IMR-90 (cell line): ENCODE measurements around the gene MEDAG.

Experiments
- BHLHE40 ChIP-seq: fragments of 150-350 bp; IDR thresholded peaks from 2 replicates; pipeline ENCODE4 v1.6.1; 2016; ENCODE audit warnings: mild to moderate bottlenecking, low read depth, low read length
- CEBPB ChIP-seq: IDR thresholded peaks from 2 replicates; pipeline ENCODE4 v1.6.1; 2012; ENCODE audit warnings: low read depth, low read length, improper control_type of control experiment
- ELK1 ChIP-seq: fragments of 150-350 bp; IDR thresholded peaks from 2 replicates; pipeline ENCODE4 v1.6.1; 2016; ENCODE audit warnings: low read depth, mild to moderate bottlenecking, low read length, moderate library complexity, borderline replicate concordance
- MAFK ChIP-seq: IDR thresholded peaks from 2 replicates; pipeline ENCODE4 v1.6.1; 2012; ENCODE audit warnings: low read depth, low read length, improper control_type of control experiment
- POLR2A ChIP-seq: IDR thresholded peaks from 2 replicates; pipeline ENCODE4 v1.6.1; 2012; ENCODE audit warnings: mild to moderate bottlenecking, low read depth, low read length
- RFX5 ChIP-seq: IDR thresholded peaks from 2 replicates; pipeline ENCODE4 v1.8.0; 2012; ENCODE audit warnings: low read depth, mild to moderate bottlenecking, low read length, moderate library complexity
- SMC3 ChIP-seq: fragments of 150-350 bp; IDR thresholded peaks from 2 replicates; pipeline ENCODE4 v1.6.1; 2016; ENCODE audit warnings: low read depth, mild to moderate bottlenecking, antibody characterized with exemption, low read length, moderate library complexity
- TF ChIP-seq, protein P1 (sequence below): conservative IDR thresholded peaks from 2 replicates; pipeline ENCODE4 v1.5.1; 2012; ENCODE audit warnings: mild to moderate bottlenecking, low read depth, low read length, improper control_type of control experiment
- TF ChIP-seq, protein P2 (sequence below): fragments of 150-350 bp; IDR thresholded peaks from 2 replicates; pipeline ENCODE4 v1.6.1; 2017; ENCODE audit warnings: mild to moderate bottlenecking, antibody characterized with exemption, low read length, low read depth

DNA sequence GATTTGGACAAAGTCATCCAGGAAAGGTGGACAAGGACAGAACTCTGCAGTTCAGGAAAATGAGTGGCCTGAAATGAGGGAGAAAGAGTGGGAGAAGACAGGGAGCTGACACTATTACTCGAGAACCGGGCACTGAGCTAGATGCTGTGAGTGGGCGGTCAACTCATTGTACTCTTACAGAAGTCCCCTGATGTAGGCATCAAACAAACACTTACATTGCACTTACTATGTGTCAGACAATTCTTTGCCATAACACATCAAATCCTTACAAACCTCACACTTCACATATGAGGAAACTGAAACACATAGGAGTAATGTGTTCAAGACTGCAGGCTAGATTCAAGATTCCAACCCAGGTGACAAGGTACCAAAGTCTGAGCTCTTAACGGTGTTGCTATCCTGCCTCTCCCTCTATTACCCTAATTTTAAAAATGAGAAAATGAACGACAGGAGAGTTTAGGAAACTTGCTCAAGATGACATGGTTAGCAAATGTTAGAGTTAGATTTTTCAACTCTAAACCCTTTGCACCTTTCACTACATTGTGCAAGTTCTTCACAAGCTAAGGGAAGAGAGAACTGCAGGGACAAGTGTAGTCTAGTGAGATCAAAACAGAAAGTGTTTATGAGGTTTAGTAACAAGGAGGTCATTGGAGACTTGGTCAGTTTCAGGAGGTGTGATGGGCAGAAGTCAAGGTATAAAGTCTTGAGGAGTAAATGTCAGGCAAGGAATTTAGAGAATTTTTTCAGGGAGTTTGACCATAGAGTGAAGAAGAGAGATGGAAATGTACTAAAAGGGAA lies 4.9 kb upstream of the MEDAG start:
- no peak for TF ChIP-seq CEBPB
- TF ChIP-seq, protein P1, sequence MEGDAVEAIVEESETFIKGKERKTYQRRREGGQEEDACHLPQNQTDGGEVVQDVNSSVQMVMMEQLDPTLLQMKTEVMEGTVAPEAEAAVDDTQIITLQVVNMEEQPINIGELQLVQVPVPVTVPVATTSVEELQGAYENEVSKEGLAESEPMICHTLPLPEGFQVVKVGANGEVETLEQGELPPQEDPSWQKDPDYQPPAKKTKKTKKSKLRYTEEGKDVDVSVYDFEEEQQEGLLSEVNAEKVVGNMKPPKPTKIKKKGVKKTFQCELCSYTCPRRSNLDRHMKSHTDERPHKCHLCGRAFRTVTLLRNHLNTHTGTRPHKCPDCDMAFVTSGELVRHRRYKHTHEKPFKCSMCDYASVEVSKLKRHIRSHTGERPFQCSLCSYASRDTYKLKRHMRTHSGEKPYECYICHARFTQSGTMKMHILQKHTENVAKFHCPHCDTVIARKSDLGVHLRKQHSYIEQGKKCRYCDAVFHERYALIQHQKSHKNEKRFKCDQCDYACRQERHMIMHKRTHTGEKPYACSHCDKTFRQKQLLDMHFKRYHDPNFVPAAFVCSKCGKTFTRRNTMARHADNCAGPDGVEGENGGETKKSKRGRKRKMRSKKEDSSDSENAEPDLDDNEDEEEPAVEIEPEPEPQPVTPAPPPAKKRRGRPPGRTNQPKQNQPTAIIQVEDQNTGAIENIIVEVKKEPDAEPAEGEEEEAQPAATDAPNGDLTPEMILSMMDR, result no peak
- TF ChIP-seq RFX5, result no peak
- TF ChIP-seq BHLHE40, result no peak
- no peak for TF ChIP-seq POLR2A
- TF ChIP-seq ELK1, result no peak
- TF ChIP-seq, protein P2, sequence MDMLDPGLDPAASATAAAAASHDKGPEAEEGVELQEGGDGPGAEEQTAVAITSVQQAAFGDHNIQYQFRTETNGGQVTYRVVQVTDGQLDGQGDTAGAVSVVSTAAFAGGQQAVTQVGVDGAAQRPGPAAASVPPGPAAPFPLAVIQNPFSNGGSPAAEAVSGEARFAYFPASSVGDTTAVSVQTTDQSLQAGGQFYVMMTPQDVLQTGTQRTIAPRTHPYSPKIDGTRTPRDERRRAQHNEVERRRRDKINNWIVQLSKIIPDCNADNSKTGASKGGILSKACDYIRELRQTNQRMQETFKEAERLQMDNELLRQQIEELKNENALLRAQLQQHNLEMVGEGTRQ, result no peak
- no peak for TF ChIP-seq MAFK
- no peak for TF ChIP-seq SMC3
